Nephron progenitor cell (in vitro differentiated cells): ENCODE measurements around the gene NCOA7.

Experiments
- DNase-seq: peaks from one replicate; pipeline ENCODE4 v3.0.0; 2021
- H3K27ac Mint-ChIP-seq: 2 replicates; pipeline ENCODE4 v1.8.0; 2021; ENCODE audit warnings: mild to moderate bottlenecking, moderate library complexity, mixed read lengths
- H3K27me3 Mint-ChIP-seq: 2 replicates; pipeline ENCODE4 v1.8.0; 2021; ENCODE audit warnings: mild to moderate bottlenecking, low read depth, mixed read lengths; ENCODE audit not compliant: poor library complexity
- H3K36me3 Mint-ChIP-seq: 2 replicates; pipeline ENCODE4 v1.8.0; 2021; ENCODE audit warnings: low read depth, mixed read lengths
- H3K4me1 Mint-ChIP-seq: 2 replicates; pipeline ENCODE4 v1.8.0; 2021; ENCODE audit warnings: mixed read lengths
- H3K4me3 Mint-ChIP-seq: 2 replicates; pipeline ENCODE4 v1.8.0; 2021; ENCODE audit warnings: mild to moderate bottlenecking, moderate library complexity, mixed read lengths
- H3K9me3 Mint-ChIP-seq: 2 replicates; pipeline ENCODE4 v1.8.0; 2021; ENCODE audit warnings: mild to moderate bottlenecking, moderate library complexity, mixed read lengths
- TF ChIP-seq, protein P1 (sequence below): fragments of 200-600 bp; sonication (generic); IDR thresholded peaks from 2 replicates; pipeline ENCODE4 v1.5.0; 2021; ENCODE audit warnings: antibody characterized with exemption

Gene NCOA7

DNA sequence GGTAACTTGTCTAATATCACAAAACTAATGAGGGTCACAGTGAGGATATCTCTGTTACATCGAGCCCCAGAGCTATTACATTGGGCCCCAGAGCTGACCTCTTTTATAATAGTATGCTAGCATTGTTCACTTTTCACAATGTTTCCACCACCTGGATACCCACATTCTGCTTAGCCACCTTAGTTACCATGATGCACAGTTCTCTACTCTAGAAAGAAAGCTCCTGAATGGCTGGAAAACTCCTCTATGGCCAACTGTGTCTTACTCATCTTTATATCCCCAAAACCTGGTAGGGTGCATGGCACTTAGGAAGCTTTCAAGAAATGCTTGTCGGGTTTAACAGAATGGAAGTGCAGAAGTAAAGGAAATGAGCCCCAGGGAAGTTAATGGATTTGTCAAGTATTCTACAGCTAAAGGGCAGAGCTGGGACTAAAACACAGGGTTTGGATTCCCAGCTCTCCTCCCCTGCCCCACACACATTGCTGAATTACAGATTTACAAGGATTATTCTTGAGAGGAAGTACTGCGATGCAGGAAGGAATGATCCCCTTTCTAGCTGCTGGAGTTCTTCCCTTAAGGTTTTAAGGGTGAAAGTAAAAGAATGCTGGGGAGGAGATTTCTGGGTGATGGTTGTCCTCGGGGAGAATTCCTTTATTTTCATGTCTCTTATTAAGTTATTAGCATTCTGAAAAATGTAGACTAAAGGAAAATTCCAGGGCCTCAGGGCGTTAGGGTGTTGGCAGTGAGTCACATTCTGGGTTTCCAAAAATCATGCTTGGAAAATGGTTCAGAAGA, 149.7 kb downstream of the NCOA7 start:
- no peaks in the 10 kb centered on the region for H3K36me3 Mint-ChIP-seq
- H3K4me3 Mint-ChIP-seq: no peak overlapping the region
- H3K4me1 Mint-ChIP-seq: peaks cover 12% of the 10 kb centered on the region

DNA sequence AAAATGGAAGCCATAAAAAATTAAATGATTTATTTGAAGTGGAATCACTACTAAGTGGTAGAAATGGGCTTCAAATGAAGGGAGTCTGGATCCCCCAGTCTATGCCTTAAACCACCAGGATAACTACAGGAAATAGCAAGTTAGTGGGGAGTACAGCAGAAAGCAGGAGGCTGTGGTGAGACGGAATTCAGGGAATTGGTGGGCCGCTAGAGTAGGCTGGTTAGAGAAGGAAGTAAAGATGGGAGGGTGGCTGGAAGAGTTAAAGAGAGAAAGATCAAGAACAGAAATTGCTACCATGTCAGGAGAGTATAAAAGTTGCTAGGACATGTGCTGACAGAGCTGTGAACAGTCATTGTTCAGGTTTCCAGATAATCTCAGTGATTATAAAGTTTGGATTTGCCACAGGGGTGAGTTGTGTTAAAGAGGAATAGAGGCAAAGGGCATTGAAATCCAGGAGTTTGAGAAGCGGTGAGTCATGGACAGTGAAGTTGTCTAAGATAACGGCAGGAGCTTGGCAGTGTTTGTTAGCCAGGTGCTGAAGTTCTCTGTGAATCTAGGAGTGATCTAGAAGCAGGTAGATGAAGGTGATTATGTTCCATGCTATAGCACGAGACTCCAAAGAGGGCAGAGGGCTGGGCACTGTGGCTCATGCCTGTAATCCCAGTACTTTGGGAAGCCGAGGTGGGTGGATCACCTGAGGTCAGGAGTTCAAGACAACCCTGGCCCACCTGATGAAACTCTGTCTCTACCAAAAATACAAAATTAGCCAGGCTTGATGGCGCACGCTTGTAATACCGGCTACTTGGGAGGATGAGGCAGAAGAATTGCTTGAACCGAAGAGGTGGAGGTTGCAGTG, 152.1 kb downstream of the NCOA7 start:
- no peak for DNase-seq
- peaks cover 10% of the 10 kb centered on the region for H3K27me3 Mint-ChIP-seq
- no peak overlapping the region for H3K4me3 Mint-ChIP-seq
- peaks cover 12% of the 10 kb centered on the region for H3K4me1 Mint-ChIP-seq
- no peaks in the 10 kb centered on the region for H3K9me3 Mint-ChIP-seq
- TF ChIP-seq, protein P1, sequence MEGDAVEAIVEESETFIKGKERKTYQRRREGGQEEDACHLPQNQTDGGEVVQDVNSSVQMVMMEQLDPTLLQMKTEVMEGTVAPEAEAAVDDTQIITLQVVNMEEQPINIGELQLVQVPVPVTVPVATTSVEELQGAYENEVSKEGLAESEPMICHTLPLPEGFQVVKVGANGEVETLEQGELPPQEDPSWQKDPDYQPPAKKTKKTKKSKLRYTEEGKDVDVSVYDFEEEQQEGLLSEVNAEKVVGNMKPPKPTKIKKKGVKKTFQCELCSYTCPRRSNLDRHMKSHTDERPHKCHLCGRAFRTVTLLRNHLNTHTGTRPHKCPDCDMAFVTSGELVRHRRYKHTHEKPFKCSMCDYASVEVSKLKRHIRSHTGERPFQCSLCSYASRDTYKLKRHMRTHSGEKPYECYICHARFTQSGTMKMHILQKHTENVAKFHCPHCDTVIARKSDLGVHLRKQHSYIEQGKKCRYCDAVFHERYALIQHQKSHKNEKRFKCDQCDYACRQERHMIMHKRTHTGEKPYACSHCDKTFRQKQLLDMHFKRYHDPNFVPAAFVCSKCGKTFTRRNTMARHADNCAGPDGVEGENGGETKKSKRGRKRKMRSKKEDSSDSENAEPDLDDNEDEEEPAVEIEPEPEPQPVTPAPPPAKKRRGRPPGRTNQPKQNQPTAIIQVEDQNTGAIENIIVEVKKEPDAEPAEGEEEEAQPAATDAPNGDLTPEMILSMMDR: no peak
- H3K36me3 Mint-ChIP-seq: no peaks in the 10 kb centered on the region
- no peak overlapping the region for H3K27ac Mint-ChIP-seq

More for the DNA sequence above, 149.7 kb downstream of the NCOA7 start:
- DNase-seq: no peak
- TF ChIP-seq, protein P1: no peak
- peaks cover 6% of the 10 kb centered on the region for H3K9me3 Mint-ChIP-seq
- H3K27me3 Mint-ChIP-seq: peaks cover 14% of the 10 kb centered on the region
- no peak overlapping the region for H3K27ac Mint-ChIP-seq

DNA sequence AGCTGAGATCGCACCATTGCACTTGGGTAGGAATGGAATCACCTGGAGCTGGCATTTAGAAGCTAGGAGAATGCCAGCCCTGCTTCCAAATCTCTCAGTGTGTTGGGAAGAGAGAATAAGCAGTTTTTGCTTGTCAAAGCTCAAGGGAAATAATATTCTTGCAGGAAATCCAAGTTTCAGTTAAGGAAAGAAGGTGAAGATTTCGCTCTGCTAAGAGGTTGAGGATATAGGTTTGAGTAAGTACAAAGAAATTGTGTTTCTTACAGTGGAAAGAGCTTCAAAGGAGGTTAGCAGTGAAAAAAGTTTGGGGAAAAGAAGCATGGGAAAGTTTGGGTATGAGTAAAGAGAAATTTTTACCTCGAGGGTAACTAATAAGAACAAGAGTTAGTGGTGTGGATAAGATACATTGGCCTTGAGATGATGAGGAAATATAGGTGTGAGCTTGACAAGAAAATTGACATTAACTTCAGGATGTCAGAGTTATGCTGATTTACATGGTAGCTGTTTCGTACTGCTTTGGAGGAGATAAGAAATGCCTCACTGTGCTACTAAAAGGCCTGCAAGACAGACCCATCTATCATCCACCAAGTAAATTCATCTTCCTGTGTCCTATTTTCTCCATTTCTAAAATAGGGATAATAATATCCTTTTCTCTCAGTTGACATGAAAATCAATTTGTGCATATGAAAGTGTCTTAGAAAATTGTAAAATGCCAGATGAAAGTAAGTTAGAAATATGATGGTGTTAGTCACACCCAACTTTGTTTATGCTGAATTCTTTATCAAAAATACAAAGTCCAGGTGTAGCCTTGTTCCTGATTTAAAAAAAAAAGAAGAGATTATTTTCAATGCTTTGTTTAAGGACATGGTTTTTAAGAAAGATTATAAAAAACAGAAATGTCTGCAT, 153.0 kb downstream of the NCOA7 start:
- Mint-ChIP-seq H3K27me3 (peaks cover 10% of the 10 kb centered on the region), H3K27ac (no peak overlapping the region), H3K4me1 (peaks cover 12% of the 10 kb centered on the region), H3K36me3 (no peaks in the 10 kb centered on the region), H3K4me3 (no peak overlapping the region), H3K9me3 (no peaks in the 10 kb centered on the region)
- TF ChIP-seq, protein P1: no peak
- no peak for DNase-seq

DNA sequence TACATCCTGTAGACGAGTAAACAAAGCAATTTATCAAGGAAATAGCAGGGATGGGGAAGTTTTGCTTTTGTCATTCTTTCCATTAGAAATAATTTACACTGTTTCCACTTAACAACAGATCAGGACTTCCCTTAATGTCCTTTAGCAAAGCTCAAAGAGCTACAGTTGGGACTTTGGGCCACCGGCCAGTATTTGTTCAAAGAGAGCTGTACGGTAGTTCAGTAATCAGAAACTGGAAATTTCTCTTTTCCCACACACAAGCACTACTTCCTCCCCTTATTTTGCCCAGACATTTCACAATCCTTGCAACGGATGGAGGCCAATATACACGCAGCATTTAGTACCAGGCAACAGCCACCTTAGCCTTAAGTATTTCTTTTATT, 153.7 kb downstream of the NCOA7 start:
- Mint-ChIP-seq H3K27me3 (peaks cover 10% of the 10 kb centered on the region), H3K27ac (no peak overlapping the region), H3K4me1 (peaks cover 6% of the 10 kb centered on the region), H3K36me3 (no peaks in the 10 kb centered on the region), H3K9me3 (no peaks in the 10 kb centered on the region), H3K4me3 (no peak overlapping the region)
- TF ChIP-seq, protein P1: no peak
- DNase-seq: no peak

DNA sequence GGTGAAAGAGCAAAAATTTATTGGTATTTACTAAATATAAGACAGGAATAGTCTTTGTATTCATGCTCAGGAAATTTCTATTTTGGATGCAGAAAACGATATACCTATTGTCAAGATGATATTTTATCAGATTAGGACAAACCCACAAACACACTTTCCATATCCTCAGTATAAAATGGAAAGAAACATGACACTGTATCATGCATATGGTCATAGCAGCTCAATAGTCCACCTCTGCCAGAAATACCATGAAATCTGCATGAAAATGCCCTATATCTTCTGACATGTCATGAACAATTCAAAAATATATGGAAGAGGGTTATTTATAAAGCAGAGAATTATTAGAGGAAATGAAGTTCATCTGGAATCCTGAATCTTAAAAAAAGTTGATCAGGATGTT, 154.1 kb downstream of the NCOA7 start:
- Mint-ChIP-seq H3K4me1 (peaks cover under 1% of the 10 kb centered on the region), H3K9me3 (no peaks in the 10 kb centered on the region), H3K27ac (no peak overlapping the region), H3K36me3 (no peaks in the 10 kb centered on the region), H3K27me3 (peaks cover 10% of the 10 kb centered on the region), H3K4me3 (no peak overlapping the region)
- TF ChIP-seq, protein P1: no peak
- no peak for DNase-seq
